HUES48 (cell line): ENCODE results near the gene PDGFRB.
A peak's percentile ranks its signal among the peaks of the same experiment; 100 is the strongest.

Experiments used
- H3K27ac ChIP-seq: one replicate; pipeline ENCODE4 v1.7.0; 2013; ENCODE audit warnings: low read depth, low read length, inconsistent platforms
- H3K27me3 ChIP-seq: 2 replicates; pipeline ENCODE4 v1.6.1; 2013; ENCODE audit warnings: mild to moderate bottlenecking, low read length; ENCODE audit not compliant: control insufficient read depth, insufficient read depth
- H3K36me3 ChIP-seq: 2 replicates; pipeline ENCODE4 v1.6.1; 2013; ENCODE audit warnings: low read length; ENCODE audit not compliant: control insufficient read depth, insufficient read depth
- H3K4me1 ChIP-seq: 2 replicates; pipeline ENCODE4 v1.6.1; 2013; ENCODE audit warnings: mild to moderate bottlenecking, low read length; ENCODE audit not compliant: control insufficient read depth, insufficient read depth
- H3K4me3 ChIP-seq: 2 replicates; pipeline ENCODE4 v1.5.1; 2013; ENCODE audit warnings: mild to moderate bottlenecking, low read depth, low read length
- H3K9ac ChIP-seq: 2 replicates; pipeline ENCODE4 v1.6.1; 2013; ENCODE audit warnings: mild to moderate bottlenecking, low read depth, low read length, moderate library complexity
- H3K9me3 ChIP-seq: 2 replicates; pipeline ENCODE4 v1.6.1; 2013; ENCODE audit warnings: low read length; ENCODE audit not compliant: control insufficient read depth, insufficient read depth

PDGFRB gene

GRCh38 chr5:150144246-150144801, 11.3 kb downstream of the PDGFRB start:
- no peaks in the 10 kb centered on the region for H3K9me3 ChIP-seq
- no peak overlapping the region for H3K9ac ChIP-seq
- H3K27ac ChIP-seq: peak overlapping the region; percentile 52
- H3K4me3 ChIP-seq: no peak overlapping the region
- H3K36me3 ChIP-seq: no peaks in the 10 kb centered on the region
- no peaks in the 10 kb centered on the region for H3K27me3 ChIP-seq
- peaks cover 20% of the 10 kb centered on the region for H3K4me1 ChIP-seq

- H3K9me3 ChIP-seq: no peaks in the 10 kb centered on the region
- H3K4me1 ChIP-seq: peaks cover 27% of the 10 kb centered on the region
- H3K27me3 ChIP-seq: no peaks in the 10 kb centered on the region
- H3K27ac ChIP-seq: no peak overlapping the region
- no peaks in the 10 kb centered on the region for H3K36me3 ChIP-seq
- no peak overlapping the region for H3K4me3 ChIP-seq
- H3K9ac ChIP-seq: no peak overlapping the region
Observed at GRCh38 chr5:150143350-150144245, 12.0 kb downstream of the PDGFRB start.

GRCh38 chr5:150142959-150143349, 12.7 kb downstream of the PDGFRB start:
- H3K36me3 ChIP-seq: no peaks in the 10 kb centered on the region
- no peaks in the 10 kb centered on the region for H3K9me3 ChIP-seq
- no peak overlapping the region for H3K9ac ChIP-seq
- no peak overlapping the region for H3K27ac ChIP-seq
- peaks cover 34% of the 10 kb centered on the region for H3K4me1 ChIP-seq
- H3K27me3 ChIP-seq: no peaks in the 10 kb centered on the region
- H3K4me3 ChIP-seq: no peak overlapping the region

- Histone ChIP-seq H3K27me3 (no peaks in the 10 kb centered on the region), H3K4me1 (peaks cover 39% of the 10 kb centered on the region), H3K4me3 (no peak overlapping the region), H3K9ac (no peak overlapping the region), H3K27ac (no peak overlapping the region), H3K36me3 (no peaks in the 10 kb centered on the region), H3K9me3 (no peaks in the 10 kb centered on the region)
Observed at GRCh38 chr5:150142185-150142958, 13.3 kb downstream of the PDGFRB start.

GRCh38 chr5:150141544-150142184, 14.0 kb downstream of the PDGFRB start:
- no peaks in the 10 kb centered on the region for H3K9me3 ChIP-seq
- H3K36me3 ChIP-seq: no peaks in the 10 kb centered on the region
- peaks cover 43% of the 10 kb centered on the region for H3K4me1 ChIP-seq
- no peak overlapping the region for H3K9ac ChIP-seq
- no peaks in the 10 kb centered on the region for H3K27me3 ChIP-seq
- H3K4me3 ChIP-seq: no peak overlapping the region
- no peak overlapping the region for H3K27ac ChIP-seq

GRCh38 chr5:150140830-150141229, 14.8 kb downstream of the PDGFRB start:
- Histone ChIP-seq H3K9ac (no peak overlapping the region), H3K4me3 (no peak overlapping the region), H3K27me3 (no peaks in the 10 kb centered on the region), H3K27ac (no peak overlapping the region), H3K4me1 (peaks cover 48% of the 10 kb centered on the region), H3K36me3 (no peaks in the 10 kb centered on the region), H3K9me3 (no peaks in the 10 kb centered on the region)

- Histone ChIP-seq H3K9ac (no peak overlapping the region), H3K36me3 (no peaks in the 10 kb centered on the region), H3K4me1 (peaks cover 40% of the 10 kb centered on the region), H3K27me3 (peaks cover 6% of the 10 kb centered on the region), H3K27ac (peak overlapping the region; percentile 60), H3K9me3 (no peaks in the 10 kb centered on the region), H3K4me3 (no peak overlapping the region)
Observed at GRCh38 chr5:150139334-150139733, 16.3 kb downstream of the PDGFRB start.

GRCh38 chr5:150138551-150139265, 16.9 kb downstream of the PDGFRB start:
- no peaks in the 10 kb centered on the region for H3K36me3 ChIP-seq
- H3K9ac ChIP-seq: no peak overlapping the region
- no peaks in the 10 kb centered on the region for H3K9me3 ChIP-seq
- H3K27me3 ChIP-seq: peaks cover 10% of the 10 kb centered on the region
- H3K27ac ChIP-seq: peak overlapping the region; percentile 60
- peaks cover 33% of the 10 kb centered on the region for H3K4me1 ChIP-seq
- H3K4me3 ChIP-seq: no peak overlapping the region

GRCh38 chr5:150137997-150138396, 17.6 kb downstream of the PDGFRB start:
- peaks cover 15% of the 10 kb centered on the region for H3K27me3 ChIP-seq
- H3K36me3 ChIP-seq: no peaks in the 10 kb centered on the region
- H3K4me1 ChIP-seq: peaks cover 31% of the 10 kb centered on the region
- H3K9ac ChIP-seq: no peak overlapping the region
- H3K4me3 ChIP-seq: no peak overlapping the region
- H3K27ac ChIP-seq: peak overlapping the region; percentile 60
- H3K9me3 ChIP-seq: no peaks in the 10 kb centered on the region

GRCh38 chr5:150137168-150137957, 18.3 kb downstream of the PDGFRB start:
- Histone ChIP-seq H3K4me1 (peaks cover 31% of the 10 kb centered on the region), H3K27ac (peak overlapping the region; percentile 60), H3K9ac (no peak overlapping the region), H3K9me3 (no peaks in the 10 kb centered on the region), H3K4me3 (no peak overlapping the region), H3K36me3 (no peaks in the 10 kb centered on the region), H3K27me3 (peaks cover 20% of the 10 kb centered on the region)
